ENCODE results near the gene TRPM3.

- TF ChIP-seq CTCF (conservative IDR thresholded peaks at IDR 0.05): no peak
- TF ChIP-seq EZH2 (IDR thresholded peaks at IDR 0.05; ENCODE audit: low read depth): no peak
Observed at GRCh38 chr9:71004196-71004595, 117.2 kb downstream of the TRPM3 start.
